Fibroblast of pulmonary artery (primary cell): ENCODE results near the gene GSTP1.

ENCODE experiments used
- DNase-seq: peaks from one replicate; pipeline ENCODE4 v3.0.0-alpha.2; 2010; ENCODE audit warnings: low read depth
- H3K4me3 ChIP-seq: replicated peaks from 2 replicates; pipeline ENCODE4 v1.5.1; 2011; ENCODE audit warnings: low read depth, mild to moderate bottlenecking, control low read depth, low read length, moderate library complexity
- TF ChIP-seq, protein P1 (sequence below): IDR thresholded peaks from 2 replicates; pipeline ENCODE4 v1.5.1; 2011; ENCODE audit warnings: mild to moderate bottlenecking, control low read depth, low read length, inconsistent platforms; ENCODE audit errors: missing control alignments

The GSTP1 gene

DNA sequence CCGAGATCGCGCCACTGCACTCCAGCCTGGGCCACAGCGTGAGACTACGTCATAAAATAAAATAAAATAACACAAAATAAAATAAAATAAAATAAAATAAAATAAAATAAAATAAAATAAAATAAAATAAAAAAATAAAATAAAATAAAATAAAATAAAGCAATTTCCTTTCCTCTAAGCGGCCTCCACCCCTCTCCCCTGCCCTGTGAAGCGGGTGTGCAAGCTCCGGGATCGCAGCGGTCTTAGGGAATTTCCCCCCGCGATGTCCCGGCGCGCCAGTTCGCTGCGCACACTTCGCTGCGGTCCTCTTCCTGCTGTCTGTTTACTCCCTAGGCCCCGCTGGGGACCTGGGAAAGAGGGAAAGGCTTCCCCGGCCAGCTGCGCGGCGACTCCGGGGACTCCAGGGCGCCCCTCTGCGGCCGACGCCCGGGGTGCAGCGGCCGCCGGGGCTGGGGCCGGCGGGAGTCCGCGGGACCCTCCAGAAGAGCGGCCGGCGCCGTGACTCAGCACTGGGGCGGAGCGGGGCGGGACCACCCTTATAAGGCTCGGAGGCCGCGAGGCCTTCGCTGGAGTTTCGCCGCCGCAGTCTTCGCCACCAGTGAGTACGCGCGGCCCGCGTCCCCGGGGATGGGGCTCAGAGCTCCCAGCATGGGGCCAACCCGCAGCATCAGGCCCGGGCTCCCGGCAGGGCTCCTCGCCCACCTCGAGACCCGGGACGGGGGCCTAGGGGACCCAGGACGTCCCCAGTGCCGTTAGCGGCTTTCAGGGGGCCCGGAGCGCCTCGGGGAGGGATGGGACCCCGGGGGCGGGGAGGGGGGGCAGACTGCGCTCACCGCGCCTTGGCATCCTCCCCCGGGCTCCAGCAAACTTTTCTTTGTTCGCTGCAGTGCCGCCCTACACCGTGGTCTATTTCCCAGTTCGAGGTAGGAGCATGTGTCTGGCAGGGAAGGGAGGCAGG is at the start of gene GSTP1:
Gene GSTP1 (plus strand): TSS at position 566 of the 958 bp plus-strand sequence. CDS start 32 bp downstream, at position 598.
- peak; percentile 91 for DNase-seq

DNA sequence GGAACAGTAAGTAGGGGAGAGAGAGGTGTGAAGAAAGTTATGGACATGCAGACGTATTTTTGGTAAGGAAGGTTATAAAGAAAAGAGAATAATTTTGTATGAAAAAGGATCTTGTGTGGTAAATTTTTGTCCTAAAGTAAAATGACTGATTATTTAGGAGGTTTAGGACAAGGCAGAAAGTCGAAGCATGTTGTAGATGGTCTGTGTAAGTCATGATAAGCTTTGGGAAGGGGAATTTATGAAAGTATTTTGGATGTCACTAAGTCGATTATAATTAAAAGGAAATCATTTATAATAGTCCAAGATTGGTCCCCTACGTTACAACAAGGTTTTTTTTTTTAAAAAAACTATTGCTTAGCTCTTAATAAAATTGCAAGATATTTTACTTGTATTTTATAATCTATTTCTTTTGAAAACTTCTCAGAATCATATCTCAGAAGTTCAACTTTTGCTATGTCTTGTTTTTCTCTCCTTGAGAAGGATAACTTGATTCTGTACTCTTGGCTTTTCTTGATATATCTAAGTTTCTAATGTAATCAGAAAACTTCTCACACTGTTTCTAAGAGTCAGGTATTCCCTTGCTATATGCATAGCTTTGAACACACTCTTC is 49.4 kb upstream of the GSTP1 start:
- no peak for DNase-seq
- H3K4me3 ChIP-seq = no peak overlapping the region
- TF ChIP-seq, protein P1, sequence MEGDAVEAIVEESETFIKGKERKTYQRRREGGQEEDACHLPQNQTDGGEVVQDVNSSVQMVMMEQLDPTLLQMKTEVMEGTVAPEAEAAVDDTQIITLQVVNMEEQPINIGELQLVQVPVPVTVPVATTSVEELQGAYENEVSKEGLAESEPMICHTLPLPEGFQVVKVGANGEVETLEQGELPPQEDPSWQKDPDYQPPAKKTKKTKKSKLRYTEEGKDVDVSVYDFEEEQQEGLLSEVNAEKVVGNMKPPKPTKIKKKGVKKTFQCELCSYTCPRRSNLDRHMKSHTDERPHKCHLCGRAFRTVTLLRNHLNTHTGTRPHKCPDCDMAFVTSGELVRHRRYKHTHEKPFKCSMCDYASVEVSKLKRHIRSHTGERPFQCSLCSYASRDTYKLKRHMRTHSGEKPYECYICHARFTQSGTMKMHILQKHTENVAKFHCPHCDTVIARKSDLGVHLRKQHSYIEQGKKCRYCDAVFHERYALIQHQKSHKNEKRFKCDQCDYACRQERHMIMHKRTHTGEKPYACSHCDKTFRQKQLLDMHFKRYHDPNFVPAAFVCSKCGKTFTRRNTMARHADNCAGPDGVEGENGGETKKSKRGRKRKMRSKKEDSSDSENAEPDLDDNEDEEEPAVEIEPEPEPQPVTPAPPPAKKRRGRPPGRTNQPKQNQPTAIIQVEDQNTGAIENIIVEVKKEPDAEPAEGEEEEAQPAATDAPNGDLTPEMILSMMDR = no peak

More for the DNA sequence above, at the start of gene GSTP1:
- peak within 1 kb of the TSS; percentile 69 for H3K4me3 ChIP-seq
- TF ChIP-seq, protein P1 = peak; percentile 31

DNA sequence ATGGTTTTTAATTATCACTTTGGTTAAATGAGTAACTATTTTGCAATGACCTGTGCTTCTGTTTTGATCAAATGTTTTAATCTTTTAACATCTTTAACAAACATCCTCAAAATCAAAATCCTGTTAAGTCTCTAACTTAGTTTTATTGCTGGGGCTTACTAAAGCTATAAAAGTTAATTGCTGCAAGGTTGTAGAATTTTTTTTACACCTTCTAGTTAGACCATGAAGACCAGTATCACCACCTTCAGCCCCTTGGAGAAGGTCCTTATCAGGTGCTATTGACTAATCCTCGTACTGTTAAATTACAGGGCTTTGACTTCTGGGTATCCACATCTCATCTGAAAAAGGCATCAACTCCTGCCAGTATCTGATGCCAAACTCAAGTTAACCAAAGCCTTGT is 48.1 kb upstream of the GSTP1 start:
- TF ChIP-seq, protein P1 = no peak
- no peak overlapping the region for H3K4me3 ChIP-seq
- DNase-seq = no peak

DNA sequence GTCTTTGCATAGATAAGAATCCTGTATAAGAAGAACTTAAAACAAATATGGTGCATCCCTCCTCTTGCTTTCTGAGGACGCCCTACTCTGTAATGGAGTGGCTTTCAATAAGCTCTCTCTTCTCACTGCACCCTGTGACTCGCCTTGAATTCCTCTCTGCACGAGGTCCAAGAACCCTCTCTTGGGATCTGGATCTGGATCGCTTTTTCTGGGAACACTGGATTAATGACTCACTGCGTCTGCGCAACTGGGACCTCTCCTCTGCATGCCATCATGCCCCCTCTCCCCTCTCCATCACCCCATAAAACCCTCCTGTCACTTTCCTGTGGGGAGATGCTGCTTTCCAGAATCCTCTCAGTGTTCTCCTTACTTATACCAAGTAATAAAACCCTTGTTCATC is 45.3 kb upstream of the GSTP1 start:
- DNase-seq = no peak
- no peak overlapping the region for H3K4me3 ChIP-seq
- TF ChIP-seq, protein P1 = no peak

DNA sequence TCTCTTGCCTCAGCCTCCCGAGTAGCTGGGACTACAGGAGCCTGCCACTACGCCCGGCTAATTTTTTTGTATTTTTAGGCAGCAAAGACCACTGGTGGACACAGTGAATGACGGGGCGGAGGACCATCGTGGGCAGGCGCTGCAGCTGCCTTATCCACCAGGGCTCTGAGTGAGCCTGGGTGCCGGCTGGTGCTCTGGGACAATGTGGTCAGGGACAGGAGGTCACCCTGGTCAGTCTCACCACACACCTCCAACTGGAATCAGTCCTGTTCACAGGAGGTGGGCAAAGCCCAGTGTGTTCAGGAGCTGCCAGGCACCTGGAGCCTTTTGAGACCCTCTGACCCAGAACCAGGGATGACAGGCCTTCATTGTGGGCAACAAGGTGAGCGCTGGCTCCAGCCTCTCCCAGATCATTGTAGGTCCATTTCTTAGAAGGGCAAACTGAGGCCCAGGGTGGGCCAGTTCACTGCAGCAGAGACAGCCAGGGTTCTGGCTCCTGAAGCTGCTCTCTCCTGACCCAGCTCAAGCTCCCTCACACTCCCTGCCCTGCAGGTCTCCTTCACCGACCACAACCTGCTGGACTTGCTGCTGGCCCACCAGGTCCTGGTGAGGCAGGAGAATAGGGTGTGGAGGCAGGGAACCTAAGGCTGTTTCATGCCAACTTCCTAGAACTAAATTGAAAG is 44.6 kb upstream of the GSTP1 start:
- no peak for DNase-seq
- TF ChIP-seq, protein P1 = no peak
- H3K4me3 ChIP-seq = no peak overlapping the region

DNA sequence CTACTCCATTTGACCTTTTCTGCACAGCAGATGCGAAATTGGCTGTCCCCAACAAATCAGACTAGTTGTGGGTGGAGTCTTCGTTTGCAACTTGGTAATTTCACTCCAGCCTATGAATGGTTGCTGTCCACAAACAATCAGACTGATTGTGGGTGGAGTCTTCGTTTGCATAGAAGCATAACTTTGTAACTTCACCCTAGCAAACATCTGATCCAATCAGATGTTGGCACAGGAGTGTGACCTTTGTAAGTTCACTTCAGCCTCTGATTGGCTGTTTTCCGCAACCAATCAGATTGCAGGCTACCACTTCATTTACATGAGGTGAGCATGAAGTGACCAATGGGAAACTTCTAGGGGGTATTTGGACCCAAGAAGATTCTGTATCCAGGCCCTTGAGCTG is 44.1 kb upstream of the GSTP1 start:
- H3K4me3 ChIP-seq = no peak overlapping the region
- TF ChIP-seq, protein P1 = no peak
- DNase-seq = no peak
